ENCODE data around the gene EYA4. TPM values are rescaled to one million over a fixed set of nuclear protein-coding genes. Genes with fewer than 3 reads are reported as not detected.

EYA4 gene
- total RNA-seq, 4 donors from 2014 or later: 1.4 to 3.1 (median 1.6) TPM

DNA sequence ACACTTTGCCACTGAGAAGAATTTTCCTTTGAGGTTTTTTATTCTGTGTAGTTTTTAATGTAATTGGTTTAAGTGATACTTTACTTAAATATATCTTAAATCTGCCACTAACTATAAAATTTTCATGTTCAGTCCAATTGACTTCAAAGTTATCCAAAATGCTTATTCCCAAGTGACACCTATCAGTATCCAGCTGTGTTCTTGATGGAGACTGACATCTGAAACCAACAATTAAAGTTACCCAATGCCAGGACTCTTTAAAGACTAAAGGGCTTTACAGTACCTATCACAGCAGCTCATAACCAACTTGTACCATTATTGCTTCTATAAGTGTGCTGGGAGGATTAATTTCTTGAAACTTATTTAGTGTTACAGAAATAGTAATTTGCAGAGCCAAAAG is 13.8 kb upstream of the EYA4 start:
- Histone ChIP-seq H3K27ac (no peak overlapping the region), H3K4me3 (no peak overlapping the region), H3K9me3 (no peaks in the 10 kb centered on the region), H3K27me3 (no peaks in the 10 kb centered on the region), H3K36me3 (no peaks in the 10 kb centered on the region), H3K4me1 (no peaks in the 10 kb centered on the region)
- no peak for ATAC-seq
- TF ChIP-seq POLR2AphosphoS5 (IDR thresholded peaks at IDR 0.05) (no peak), EP300 (IDR thresholded peaks at IDR 0.05) (no peak), POLR2A (IDR thresholded peaks at IDR 0.05) (no peak)
- TF ChIP-seq, protein P1, sequence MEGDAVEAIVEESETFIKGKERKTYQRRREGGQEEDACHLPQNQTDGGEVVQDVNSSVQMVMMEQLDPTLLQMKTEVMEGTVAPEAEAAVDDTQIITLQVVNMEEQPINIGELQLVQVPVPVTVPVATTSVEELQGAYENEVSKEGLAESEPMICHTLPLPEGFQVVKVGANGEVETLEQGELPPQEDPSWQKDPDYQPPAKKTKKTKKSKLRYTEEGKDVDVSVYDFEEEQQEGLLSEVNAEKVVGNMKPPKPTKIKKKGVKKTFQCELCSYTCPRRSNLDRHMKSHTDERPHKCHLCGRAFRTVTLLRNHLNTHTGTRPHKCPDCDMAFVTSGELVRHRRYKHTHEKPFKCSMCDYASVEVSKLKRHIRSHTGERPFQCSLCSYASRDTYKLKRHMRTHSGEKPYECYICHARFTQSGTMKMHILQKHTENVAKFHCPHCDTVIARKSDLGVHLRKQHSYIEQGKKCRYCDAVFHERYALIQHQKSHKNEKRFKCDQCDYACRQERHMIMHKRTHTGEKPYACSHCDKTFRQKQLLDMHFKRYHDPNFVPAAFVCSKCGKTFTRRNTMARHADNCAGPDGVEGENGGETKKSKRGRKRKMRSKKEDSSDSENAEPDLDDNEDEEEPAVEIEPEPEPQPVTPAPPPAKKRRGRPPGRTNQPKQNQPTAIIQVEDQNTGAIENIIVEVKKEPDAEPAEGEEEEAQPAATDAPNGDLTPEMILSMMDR (IDR thresholded peaks at IDR 0.05): no peak

DNA sequence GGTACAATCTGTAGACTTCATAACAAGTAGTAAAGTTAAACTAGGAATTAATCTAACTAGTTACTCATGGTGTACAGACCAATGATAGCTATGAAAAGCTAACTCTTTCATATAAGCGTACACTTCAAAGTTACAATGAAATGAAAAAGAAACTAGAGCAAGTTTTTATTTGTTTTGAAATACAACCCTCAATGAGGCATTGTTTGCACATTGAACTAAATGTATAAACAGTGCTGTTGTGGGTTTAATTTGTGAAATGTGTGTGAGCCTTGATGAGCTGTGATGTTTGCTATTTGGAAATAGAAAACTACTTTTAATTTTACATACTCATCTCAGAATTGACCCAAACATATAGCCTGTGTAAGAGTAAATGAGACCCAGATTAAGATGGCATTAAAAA is 11.1 kb upstream of the EYA4 start:
- TF ChIP-seq POLR2AphosphoS5 (IDR thresholded peaks at IDR 0.05): no peak
- no peak for TF ChIP-seq POLR2A (IDR thresholded peaks at IDR 0.05)
- TF ChIP-seq EP300 (IDR thresholded peaks at IDR 0.05): no peak
- TF ChIP-seq, protein P1 (IDR thresholded peaks at IDR 0.05): no peak
- WGBS, 2 donors (ENCODE audit: low coverage in 1 of 2): 90 to 100% methylated on average over 1 of the region's 1 CpG
- no peaks in the 10 kb centered on the region for H3K36me3 ChIP-seq
- no peaks in the 10 kb centered on the region for H3K4me1 ChIP-seq
- H3K27ac ChIP-seq: no peak overlapping the region
- no peaks in the 10 kb centered on the region for H3K9me3 ChIP-seq
- H3K27me3 ChIP-seq: no peaks in the 10 kb centered on the region
- no peak for ATAC-seq
- H3K4me3 ChIP-seq: no peak overlapping the region

DNA sequence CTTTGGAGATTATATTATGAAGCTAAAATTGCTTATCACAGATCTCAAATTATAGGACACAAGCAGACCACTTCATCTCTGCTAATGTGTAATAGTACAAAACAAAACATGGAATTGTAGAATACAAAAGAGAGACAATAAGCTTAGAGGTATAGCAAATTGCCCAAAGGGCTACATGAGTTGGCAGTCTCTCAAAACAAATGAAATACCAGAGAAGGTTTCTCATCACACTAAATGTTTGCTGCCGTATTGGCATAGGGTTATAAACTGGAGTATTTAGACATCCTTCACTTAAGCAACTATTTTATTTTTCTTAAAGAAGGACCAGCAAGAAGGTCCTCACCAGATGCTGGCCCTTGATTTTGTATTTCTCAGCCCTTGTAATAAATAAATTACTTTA is 5.9 kb upstream of the EYA4 start:
- no peak overlapping the region for H3K4me3 ChIP-seq
- TF ChIP-seq POLR2A (IDR thresholded peaks at IDR 0.05) (no peak), POLR2AphosphoS5 (IDR thresholded peaks at IDR 0.05) (no peak), EP300 (IDR thresholded peaks at IDR 0.05) (no peak)
- ATAC-seq: no peak
- no peaks in the 10 kb centered on the region for H3K4me1 ChIP-seq
- H3K27me3 ChIP-seq: peaks cover under 1% of the 10 kb centered on the region
- H3K27ac ChIP-seq: no peak overlapping the region
- no peaks in the 10 kb centered on the region for H3K9me3 ChIP-seq
- WGBS, 2 donors (ENCODE audit: low coverage in 1 of 2): 96 to 100% methylated on average over 1 of the region's 1 CpG
- no peaks in the 10 kb centered on the region for H3K36me3 ChIP-seq

DNA sequence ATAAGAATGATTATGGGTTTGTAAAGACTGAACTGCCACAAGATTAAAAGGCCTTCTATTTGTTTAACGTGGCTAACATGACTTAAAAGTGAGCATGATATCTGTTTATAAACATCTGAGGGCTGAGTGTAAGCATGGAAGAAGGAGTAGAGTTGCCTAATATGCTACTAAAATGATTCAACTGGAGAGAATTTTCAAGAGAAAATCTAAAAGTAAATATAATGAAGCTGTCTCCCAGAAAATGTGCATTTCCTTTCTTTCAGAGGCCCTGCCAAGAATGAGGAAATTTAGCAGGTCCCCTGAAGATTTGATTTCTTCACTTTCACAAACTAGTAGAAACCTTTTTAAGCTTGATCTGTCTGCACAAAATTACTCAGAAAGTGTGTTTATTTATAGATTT is 4.2 kb upstream of the EYA4 start:
- peaks cover 18% of the 10 kb centered on the region for H3K27me3 ChIP-seq
- peak; percentile 64 for ATAC-seq
- no peak overlapping the region for H3K4me3 ChIP-seq
- TF ChIP-seq POLR2AphosphoS5 (IDR thresholded peaks at IDR 0.05) (no peak), EP300 (IDR thresholded peaks at IDR 0.05) (no peak), POLR2A (IDR thresholded peaks at IDR 0.05) (no peak)
- TF ChIP-seq, protein P1 (IDR thresholded peaks at IDR 0.05): no peak
- no peak overlapping the region for H3K27ac ChIP-seq
- H3K4me1 ChIP-seq: peaks cover 0 to 16% (median 9%) of the 10 kb centered on the region in 3 donors
- 28 to 43% methylated on average over 1 of the region's 1 CpG for WGBS, 2 donors (ENCODE audit: low coverage in 1 of 2)
- no peaks in the 10 kb centered on the region for H3K9me3 ChIP-seq
- no peaks in the 10 kb centered on the region for H3K36me3 ChIP-seq

DNA sequence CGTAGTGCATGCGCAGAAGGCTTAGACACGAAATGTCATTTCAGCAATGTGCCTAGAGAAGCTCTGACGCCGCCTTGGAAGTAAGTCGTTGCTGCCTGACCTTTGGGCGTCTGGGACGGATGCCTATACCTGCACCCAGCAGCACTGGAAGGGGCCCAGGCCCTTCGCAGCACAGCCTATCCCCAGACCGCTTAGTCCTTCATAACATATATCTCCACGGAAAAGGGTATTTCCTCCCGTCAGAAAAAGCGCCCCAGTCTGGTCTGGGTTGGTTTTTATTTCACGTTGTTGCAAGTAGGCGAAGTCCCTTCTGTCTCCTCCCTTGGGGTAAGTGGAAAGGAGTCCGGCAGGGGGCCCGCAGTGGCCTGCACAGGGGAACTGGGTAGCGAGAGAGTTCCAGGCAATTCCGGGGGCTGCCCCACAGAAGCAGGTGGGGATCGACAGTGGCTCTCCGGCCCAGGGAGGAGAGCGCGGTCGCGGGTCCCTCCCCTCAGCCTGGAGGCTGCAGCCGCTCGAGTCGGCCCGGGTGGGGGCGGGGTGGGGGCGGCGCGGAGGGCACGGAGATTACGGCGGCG is 559 bp upstream of the EYA4 start:
- Histone ChIP-seq H3K4me1 (peaks cover 0 to 31% (median 18%) of the 10 kb centered on the region in 3 donors), H3K27ac (peak overlapping the region in 3 of 4 donors; percentile 24 to 81 (median 54)), H3K4me3 (peak overlapping the region; percentile 19 to 59), H3K9me3 (no peaks in the 10 kb centered on the region), H3K36me3 (no peaks in the 10 kb centered on the region), H3K27me3 (peaks cover 53% of the 10 kb centered on the region)
- TF ChIP-seq POLR2AphosphoS5 (IDR thresholded peaks at IDR 0.05) (no peak), EP300 (IDR thresholded peaks at IDR 0.05) (no peak), POLR2A (IDR thresholded peaks at IDR 0.05) (no peak)
- TF ChIP-seq, protein P1 (IDR thresholded peaks at IDR 0.05): no peak
- 48 to 57% methylated on average over 5 to 12 of the region's 37 CpGs for WGBS, 2 donors (ENCODE audit: low coverage in 1 of 2)
- peak; percentile 25 for ATAC-seq
